ENCODE data around the gene CCDC186.
A peak's percentile ranks its signal among the peaks of the same experiment; 100 is the strongest.

Gene CCDC186

DNA sequence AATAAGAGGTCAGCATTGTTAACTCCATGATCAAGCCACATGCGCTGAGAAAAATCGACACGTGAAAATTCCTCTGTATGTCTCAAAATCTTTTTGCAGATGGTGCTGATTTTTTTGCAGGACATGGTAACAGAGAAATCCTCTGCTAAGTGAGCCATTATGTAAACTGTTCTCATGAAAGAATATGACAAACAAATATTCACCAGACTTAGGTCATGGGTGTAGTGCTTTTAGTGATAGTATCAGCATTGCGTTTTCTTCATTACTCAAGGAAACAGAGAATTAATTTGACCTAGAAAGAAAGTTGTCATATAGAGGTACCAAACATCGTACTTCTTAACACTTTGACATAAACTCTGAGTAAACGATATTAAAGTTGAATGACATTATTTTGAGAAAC, 95.7 kb downstream of the CCDC186 start:
- 96% methylated on average over 3 of the region's 6 CpGs for WGBS (ENCODE audit: insufficient coverage)
- H3K27ac ChIP-seq (ENCODE audit: insufficient read depth in 1 of 2, low read depth in 1 of 2, low read length in 2 of 2, poor library complexity in 1 of 2, severe bottlenecking in 2 of 2): no peak overlapping the region
- H3K36me3 ChIP-seq (ENCODE audit: control insufficient read depth in 4 of 4, insufficient read depth in 4 of 4, low read length in 3 of 4): no peaks in the 10 kb centered on the region
- peaks cover 0 to 2% (median 0%) of the 10 kb centered on the region in 5 experiments for H3K9me3 ChIP-seq (ENCODE audit: control extremely low read depth in 1 of 5, control insufficient read depth in 4 of 5, insufficient read depth in 2 of 5, low read depth in 1 of 5, low read length in 4 of 5)
- no peak overlapping the region for H3K4me3 ChIP-seq (ENCODE audit: control insufficient read depth in 1 of 7, extremely low read depth in 1 of 7, insufficient read depth in 4 of 7, low read depth in 2 of 7, low read length in 6 of 7)
- peaks cover 2 to 14% (median 6%) of the 10 kb centered on the region in 4 experiments for H3K4me1 ChIP-seq (ENCODE audit: control extremely low read depth in 1 of 4, control insufficient read depth in 4 of 4, insufficient read depth in 4 of 4, low read length in 3 of 4)
- no peaks in the 10 kb centered on the region for H3K27me3 ChIP-seq (replicated peaks in 2 of 5; ENCODE audit: control insufficient read depth in 4 of 5, insufficient read depth in 5 of 5, low read length in 4 of 5)
- POLR2A ChIA-PET: no interaction called here
- no peak for DNase-seq
- CTCF ChIA-PET: interaction anchor here (1.2 kb wide), 1 partner anchor 279 kb away, joined by 3 read pairs; no protein-coding TSS in a partner anchor

DNA sequence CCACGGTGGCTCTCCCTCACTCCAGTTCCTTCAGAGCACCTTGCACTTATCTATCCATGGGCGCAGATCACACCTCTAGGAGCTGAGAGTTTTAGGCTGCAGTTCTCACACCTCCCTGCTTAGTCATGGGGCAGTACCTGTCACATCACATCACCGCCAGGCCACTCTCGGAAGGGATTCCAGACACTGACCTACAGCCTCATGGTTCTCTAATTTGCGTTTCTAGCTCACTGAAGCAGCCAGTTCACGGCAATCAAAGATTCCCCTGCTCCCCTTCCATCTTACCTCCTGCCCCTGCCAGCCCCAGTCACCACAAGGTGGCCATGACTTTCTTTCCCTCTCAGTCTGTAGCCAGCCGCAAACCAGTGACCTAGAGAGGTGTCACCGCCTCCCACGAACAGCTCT, 96.2 kb downstream of the CCDC186 start:
- ChIA-PET CTCF (no interaction called here), POLR2A (no interaction called here)
- H3K4me1 ChIP-seq (ENCODE audit: control extremely low read depth in 1 of 4, control insufficient read depth in 4 of 4, insufficient read depth in 4 of 4, low read length in 3 of 4): peaks cover 3 to 15% (median 11%) of the 10 kb centered on the region in 4 experiments
- H3K36me3 ChIP-seq (ENCODE audit: control insufficient read depth in 4 of 4, insufficient read depth in 4 of 4, low read length in 3 of 4): no peaks in the 10 kb centered on the region
- 99% methylated on average over 6 of the region's 9 CpGs for whole genome bisulfite sequencing (ENCODE audit: insufficient coverage)
- H3K27me3 ChIP-seq (replicated peaks in 2 of 5; ENCODE audit: control insufficient read depth in 4 of 5, insufficient read depth in 5 of 5, low read length in 4 of 5): no peaks in the 10 kb centered on the region
- H3K9me3 ChIP-seq (ENCODE audit: control extremely low read depth in 1 of 5, control insufficient read depth in 4 of 5, insufficient read depth in 2 of 5, low read depth in 1 of 5, low read length in 4 of 5): peaks cover 0 to 2% (median 0%) of the 10 kb centered on the region in 5 experiments
- no peak overlapping the region for H3K27ac ChIP-seq (ENCODE audit: insufficient read depth in 1 of 2, low read depth in 1 of 2, low read length in 2 of 2, poor library complexity in 1 of 2, severe bottlenecking in 2 of 2)
- no peak overlapping the region for H3K4me3 ChIP-seq (ENCODE audit: control insufficient read depth in 1 of 7, extremely low read depth in 1 of 7, insufficient read depth in 4 of 7, low read depth in 2 of 7, low read length in 6 of 7)
- no peak for DNase-seq

- ChIA-PET CTCF (no interaction called here), POLR2A (no interaction called here)
- no peak overlapping the region for H3K4me3 ChIP-seq (ENCODE audit: control insufficient read depth in 1 of 7, extremely low read depth in 1 of 7, insufficient read depth in 4 of 7, low read depth in 2 of 7, low read length in 6 of 7)
- no peaks in the 10 kb centered on the region for H3K27me3 ChIP-seq (replicated peaks in 2 of 5; ENCODE audit: control insufficient read depth in 4 of 5, insufficient read depth in 5 of 5, low read length in 4 of 5)
- DNase-seq: no peak
- no peak overlapping the region for H3K27ac ChIP-seq (ENCODE audit: insufficient read depth in 1 of 2, low read depth in 1 of 2, low read length in 2 of 2, poor library complexity in 1 of 2, severe bottlenecking in 2 of 2)
- WGBS (ENCODE audit: insufficient coverage): no CpG with 5 or more reads among the region's 1 CpG
- H3K4me1 ChIP-seq (ENCODE audit: control extremely low read depth in 1 of 4, control insufficient read depth in 4 of 4, insufficient read depth in 4 of 4, low read length in 3 of 4): peaks cover 3 to 15% (median 11%) of the 10 kb centered on the region in 4 experiments
- no peaks in the 10 kb centered on the region for H3K36me3 ChIP-seq (ENCODE audit: control insufficient read depth in 4 of 4, insufficient read depth in 4 of 4, low read length in 3 of 4)
- peaks cover 0 to 2% (median 0%) of the 10 kb centered on the region in 5 experiments for H3K9me3 ChIP-seq (ENCODE audit: control extremely low read depth in 1 of 5, control insufficient read depth in 4 of 5, insufficient read depth in 2 of 5, low read depth in 1 of 5, low read length in 4 of 5)
Observed at GRCh38 chr10:114077347-114077746, 96.7 kb downstream of the CCDC186 start.

GRCh38 chr10:114075093-114075492, 98.9 kb downstream of the CCDC186 start:
- DNase-seq: no peak
- ChIA-PET POLR2A (no interaction called here), CTCF (no interaction called here)
- Histone ChIP-seq H3K27ac (ENCODE audit: insufficient read depth in 1 of 2, low read depth in 1 of 2, low read length in 2 of 2, poor library complexity in 1 of 2, severe bottlenecking in 2 of 2) (no peak overlapping the region), H3K36me3 (ENCODE audit: control insufficient read depth in 4 of 4, insufficient read depth in 4 of 4, low read length in 3 of 4) (no peaks in the 10 kb centered on the region), H3K27me3 (replicated peaks in 2 of 5; ENCODE audit: control insufficient read depth in 4 of 5, insufficient read depth in 5 of 5, low read length in 4 of 5) (no peaks in the 10 kb centered on the region), H3K9me3 (ENCODE audit: control extremely low read depth in 1 of 5, control insufficient read depth in 4 of 5, insufficient read depth in 2 of 5, low read depth in 1 of 5, low read length in 4 of 5) (peaks cover 0 to 2% (median 0%) of the 10 kb centered on the region in 5 experiments), H3K4me1 (ENCODE audit: control extremely low read depth in 1 of 4, control insufficient read depth in 4 of 4, insufficient read depth in 4 of 4, low read length in 3 of 4) (peaks cover 5 to 29% (median 18%) of the 10 kb centered on the region in 4 experiments), H3K4me3 (ENCODE audit: control insufficient read depth in 1 of 7, extremely low read depth in 1 of 7, insufficient read depth in 4 of 7, low read depth in 2 of 7, low read length in 6 of 7) (no peak overlapping the region)
- WGBS (ENCODE audit: insufficient coverage): 100% methylated on average over 2 of the region's 6 CpGs

- CTCF ChIA-PET: interaction anchor here (1.0 kb wide), 1 partner anchor 134 kb away, joined by 3 read pairs; no protein-coding TSS in a partner anchor
- 38% methylated on average over 8 of the region's 14 CpGs for whole genome bisulfite sequencing (ENCODE audit: insufficient coverage)
- H3K4me1 ChIP-seq (ENCODE audit: control extremely low read depth in 1 of 4, control insufficient read depth in 4 of 4, insufficient read depth in 4 of 4, low read length in 3 of 4): peaks cover 6 to 35% (median 18%) of the 10 kb centered on the region in 4 experiments
- H3K9me3 ChIP-seq (ENCODE audit: control extremely low read depth in 1 of 5, control insufficient read depth in 4 of 5, insufficient read depth in 2 of 5, low read depth in 1 of 5, low read length in 4 of 5): peaks cover 0 to 2% (median 0%) of the 10 kb centered on the region in 5 experiments
- H3K27me3 ChIP-seq (replicated peaks in 2 of 5; ENCODE audit: control insufficient read depth in 4 of 5, insufficient read depth in 5 of 5, low read length in 4 of 5): no peaks in the 10 kb centered on the region
- no peak overlapping the region for H3K4me3 ChIP-seq (ENCODE audit: control insufficient read depth in 1 of 7, extremely low read depth in 1 of 7, insufficient read depth in 4 of 7, low read depth in 2 of 7, low read length in 6 of 7)
- H3K36me3 ChIP-seq (ENCODE audit: control insufficient read depth in 4 of 4, insufficient read depth in 4 of 4, low read length in 3 of 4): no peaks in the 10 kb centered on the region
- H3K27ac ChIP-seq (ENCODE audit: insufficient read depth in 1 of 2, low read depth in 1 of 2, low read length in 2 of 2, poor library complexity in 1 of 2, severe bottlenecking in 2 of 2): no peak overlapping the region
- POLR2A ChIA-PET: no interaction called here
- peak; percentile 39 to 88 (median 83) for DNase-seq
Observed at GRCh38 chr10:114073395-114074186, 100.4 kb downstream of the CCDC186 start.

- DNase-seq: no peak
- Histone ChIP-seq H3K27me3 (replicated peaks in 2 of 5; ENCODE audit: control insufficient read depth in 4 of 5, insufficient read depth in 5 of 5, low read length in 4 of 5) (no peaks in the 10 kb centered on the region), H3K9me3 (ENCODE audit: control extremely low read depth in 1 of 5, control insufficient read depth in 4 of 5, insufficient read depth in 2 of 5, low read depth in 1 of 5, low read length in 4 of 5) (peaks cover 0 to 2% (median 0%) of the 10 kb centered on the region in 5 experiments), H3K27ac (ENCODE audit: insufficient read depth in 1 of 2, low read depth in 1 of 2, low read length in 2 of 2, poor library complexity in 1 of 2, severe bottlenecking in 2 of 2) (no peak overlapping the region), H3K36me3 (ENCODE audit: control insufficient read depth in 4 of 4, insufficient read depth in 4 of 4, low read length in 3 of 4) (no peaks in the 10 kb centered on the region), H3K4me3 (ENCODE audit: control insufficient read depth in 1 of 7, extremely low read depth in 1 of 7, insufficient read depth in 4 of 7, low read depth in 2 of 7, low read length in 6 of 7) (no peak overlapping the region), H3K4me1 (ENCODE audit: control extremely low read depth in 1 of 4, control insufficient read depth in 4 of 4, insufficient read depth in 4 of 4, low read length in 3 of 4) (peaks cover 6 to 45% (median 26%) of the 10 kb centered on the region in 4 experiments)
- 70% methylated on average over 3 of the region's 4 CpGs for WGBS (ENCODE audit: insufficient coverage)
- ChIA-PET CTCF (interaction anchor here (0.6 to 1.4 kb wide), 8 partner anchors 9 to 272 kb away, joined by 3 to 4 read pairs (median 3); no protein-coding TSS in a partner anchor), POLR2A (no interaction called here)
Observed at GRCh38 chr10:114071178-114071577, 102.8 kb downstream of the CCDC186 start.
